Activated naive CD8-positive, alpha-beta T cell treated with anti-CD3 and anti-CD28 coated beads, Interleukin-2, amount 10 ng/mL, durations not matched to agents 7 days and 5 days (primary cell): ENCODE measurements around the gene SARNP. TPM values are rescaled to one million over a fixed set of nuclear protein-coding genes. Genes with fewer than 3 reads are reported as not detected.
"Not testable (repeated sequence)": the region's sequence is repeated elsewhere in the genome, so short reads cannot be mapped to it uniquely, and the experiment has no call there.

Experiments used
- ATAC-seq: fragments of 150-1000 bp; cut with Tn5 transposase; one replicate; pipeline ENCODE4 v1.10.0; 2021; ENCODE audit warnings: low read depth, moderate library complexity
- POLR2A ChIA-PET: fragments of 350-600 bp; sonication (Branson Sonifier 250); formaldehyde crosslinking; loops from one replicate; lab custom pipeline; 2021; ENCODE audit warnings: antibody characterized with exemption; lab: Charles Lee
- DNase-seq: peaks from one replicate; pipeline ENCODE4 v3.0.0; 2021
- H3K27ac Mint-ChIP-seq: one replicate; pipeline ENCODE4 v1.8.0; 2022; ENCODE audit warnings: mild to moderate bottlenecking, mixed read lengths
- H3K27me3 Mint-ChIP-seq: one replicate; pipeline ENCODE4 v1.8.0; 2022; ENCODE audit warnings: mild to moderate bottlenecking, moderate library complexity, mixed read lengths
- H3K36me3 Mint-ChIP-seq: one replicate; pipeline ENCODE4 v1.8.0; 2021; ENCODE audit warnings: mild to moderate bottlenecking, mixed read lengths
- H3K4me1 Mint-ChIP-seq: one replicate; pipeline ENCODE4 v1.8.0; 2021; ENCODE audit warnings: mixed read lengths
- H3K4me3 Mint-ChIP-seq: one replicate; pipeline ENCODE4 v1.8.0; 2022; ENCODE audit warnings: mild to moderate bottlenecking, moderate library complexity, mixed read lengths
- H3K9me3 Mint-ChIP-seq: one replicate; pipeline ENCODE4 v1.8.0; 2021; ENCODE audit warnings: mixed read lengths
- total RNA-seq, 2 experiments: library from RNA; stranded (reverse); gene quantifications; one replicate each; pipeline ENCODE4 v1.2.3, GENCODE V29; 2021

The SARNP gene
- total RNA-seq, 2 experiments from 2014 or later, result 80.6 to 82.4 TPM

DNA sequence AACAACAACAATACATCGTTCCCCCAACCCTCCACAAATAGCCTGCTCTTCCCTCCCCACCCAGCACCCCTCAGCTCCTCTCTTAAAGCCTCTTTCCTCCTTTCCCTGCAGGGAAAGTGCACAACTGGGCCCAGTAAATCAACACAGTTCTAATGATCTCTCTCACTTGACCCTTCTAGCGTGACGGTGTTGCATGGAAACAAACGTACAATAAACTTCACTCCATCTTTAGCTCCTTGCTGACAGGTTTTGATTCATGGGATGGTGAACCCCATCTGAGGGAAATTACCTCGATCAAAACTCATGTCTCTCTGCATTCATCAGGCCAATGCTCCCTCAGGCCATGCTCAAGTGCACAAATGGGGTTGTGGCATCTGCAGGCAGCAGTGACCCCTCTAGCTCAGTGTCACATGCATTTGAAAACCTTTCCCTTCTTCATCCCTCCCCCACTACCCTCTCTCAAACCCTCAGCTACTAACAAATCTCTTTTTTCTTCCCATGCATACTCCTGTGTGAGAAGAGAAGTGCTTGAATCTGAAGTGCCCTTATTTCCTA lies 51.7 kb downstream of the SARNP start:
- POLR2A ChIA-PET, result no interaction called here
- H3K4me1 Mint-ChIP-seq, result peaks cover 5% of the 10 kb centered on the region
- no peak for DNase-seq
- H3K27ac Mint-ChIP-seq, result peak overlapping the region; percentile 66
- no peaks in the 10 kb centered on the region for H3K9me3 Mint-ChIP-seq
- ATAC-seq, result no peak
- peaks cover 17% of the 10 kb centered on the region for H3K36me3 Mint-ChIP-seq
- H3K27me3 Mint-ChIP-seq, result no peaks in the 10 kb centered on the region
- no peak overlapping the region for H3K4me3 Mint-ChIP-seq

DNA sequence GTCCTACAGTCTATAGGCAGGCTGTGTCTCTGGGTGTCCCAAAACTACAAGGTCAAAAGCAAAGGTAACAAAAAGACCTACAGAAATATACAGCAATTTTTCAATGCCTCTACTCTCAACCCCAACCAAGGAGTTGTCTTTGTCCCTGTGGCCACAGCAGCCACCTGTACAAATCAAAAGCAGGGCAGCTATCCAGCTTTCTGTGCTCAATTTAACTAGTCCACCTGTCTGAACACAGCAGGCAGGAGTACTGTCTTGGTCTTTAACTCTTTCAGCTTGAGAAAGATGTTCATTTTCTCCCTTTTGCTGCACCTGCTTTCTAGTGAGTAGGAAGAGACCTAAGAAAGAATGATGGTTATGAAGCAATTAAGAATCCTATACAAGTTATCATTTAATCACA lies 54.9 kb downstream of the SARNP start:
- peaks cover 3% of the 10 kb centered on the region for H3K4me1 Mint-ChIP-seq
- H3K27me3 Mint-ChIP-seq, result no peaks in the 10 kb centered on the region
- peaks cover 32% of the 10 kb centered on the region for H3K36me3 Mint-ChIP-seq
- no peak overlapping the region for H3K27ac Mint-ChIP-seq
- no peak for ATAC-seq
- no peak overlapping the region for H3K4me3 Mint-ChIP-seq
- POLR2A ChIA-PET, result interaction anchor here (0.7 kb wide), 1 partner anchor 215 kb away, joined by 4 read pairs; no protein-coding TSS in a partner anchor
- no peak for DNase-seq
- no peaks in the 10 kb centered on the region for H3K9me3 Mint-ChIP-seq

DNA sequence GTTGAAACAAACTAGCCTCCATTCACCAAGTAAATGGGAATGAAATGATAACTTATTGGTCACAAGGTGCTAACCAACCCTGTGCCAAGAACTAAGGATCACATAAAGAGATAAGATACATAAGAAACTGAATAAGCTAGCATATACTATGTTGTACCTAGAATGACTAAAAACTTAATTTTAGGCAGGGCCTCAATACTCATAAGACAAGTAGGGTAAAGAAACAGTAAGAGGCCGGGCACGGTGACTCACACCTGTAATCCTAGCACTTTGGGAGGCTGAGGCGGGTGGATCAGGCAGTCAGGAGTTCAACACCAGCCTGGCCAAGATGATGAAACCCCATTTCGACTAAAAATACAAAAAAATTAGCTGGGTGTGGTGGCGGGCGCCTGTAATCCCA lies 56.9 kb downstream of the SARNP start:
- no peaks in the 10 kb centered on the region for H3K9me3 Mint-ChIP-seq
- ATAC-seq (no peak), DNase-seq (no peak)
- peaks cover 1% of the 10 kb centered on the region for H3K4me1 Mint-ChIP-seq
- H3K4me3 Mint-ChIP-seq, result no peak overlapping the region
- no peaks in the 10 kb centered on the region for H3K27me3 Mint-ChIP-seq
- no peak overlapping the region for H3K27ac Mint-ChIP-seq
- peaks cover 31% of the 10 kb centered on the region for H3K36me3 Mint-ChIP-seq
- POLR2A ChIA-PET, result no interaction called here

DNA sequence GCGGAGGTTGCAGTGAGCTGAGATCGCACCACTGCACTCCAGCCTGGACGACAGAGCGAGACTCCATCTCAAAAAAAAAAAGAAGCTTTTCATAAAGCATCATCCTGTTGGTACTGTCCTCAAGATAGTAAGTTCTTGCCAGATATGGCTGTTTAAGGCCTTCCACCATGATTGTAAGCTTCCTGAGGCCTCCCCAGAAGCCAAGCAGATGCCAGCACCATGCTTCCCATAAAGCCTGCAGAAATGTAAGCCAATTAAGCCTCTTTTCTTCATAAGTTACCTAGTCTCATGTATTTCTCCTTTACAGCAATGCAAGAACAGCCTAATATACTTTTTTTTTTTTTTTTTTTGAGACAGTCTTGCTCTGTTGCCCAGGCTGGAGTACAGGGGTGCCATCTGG lies 58.9 kb downstream of the SARNP start:
- not testable (repeated sequence) for H3K4me1 Mint-ChIP-seq, H3K4me3 Mint-ChIP-seq, DNase-seq, H3K9me3 Mint-ChIP-seq, H3K27me3 Mint-ChIP-seq, ATAC-seq, H3K27ac Mint-ChIP-seq
- peaks cover 31% of the 10 kb centered on the region for H3K36me3 Mint-ChIP-seq
- POLR2A ChIA-PET, result interaction anchor here (0.7 kb wide), 1 partner anchor 22 kb away, joined by 7 read pairs; no protein-coding TSS in a partner anchor

DNA sequence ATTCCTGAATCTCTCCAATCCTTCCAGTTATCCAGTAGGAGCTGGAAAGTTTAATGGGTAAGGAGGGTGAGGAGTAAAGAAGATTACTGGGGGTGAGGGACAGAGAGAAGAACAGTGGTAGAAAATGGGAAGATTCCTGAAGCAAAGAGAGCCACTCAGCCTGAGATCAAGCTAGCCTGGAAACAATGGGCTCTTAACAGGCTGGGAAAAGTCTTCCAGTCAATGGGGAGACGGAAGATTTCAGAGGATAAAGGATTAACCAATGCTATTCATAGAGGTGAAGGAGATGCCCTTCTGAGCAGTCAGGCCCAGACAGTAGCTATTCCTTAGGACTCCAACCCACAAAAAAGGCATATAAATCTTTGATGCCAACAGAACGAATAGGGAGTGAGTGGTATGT lies 59.8 kb downstream of the SARNP start:
- peaks cover 31% of the 10 kb centered on the region for H3K36me3 Mint-ChIP-seq
- ATAC-seq (no peak), DNase-seq (no peak)
- H3K27ac Mint-ChIP-seq, result no peak overlapping the region
- POLR2A ChIA-PET, result interaction anchor here (0.6 kb wide), 1 partner anchor 14 kb away, joined by 3 read pairs; no protein-coding TSS in a partner anchor
- no peaks in the 10 kb centered on the region for H3K9me3 Mint-ChIP-seq
- no peak overlapping the region for H3K4me3 Mint-ChIP-seq
- no peaks in the 10 kb centered on the region for H3K27me3 Mint-ChIP-seq
- H3K4me1 Mint-ChIP-seq, result peaks cover 1% of the 10 kb centered on the region

DNA sequence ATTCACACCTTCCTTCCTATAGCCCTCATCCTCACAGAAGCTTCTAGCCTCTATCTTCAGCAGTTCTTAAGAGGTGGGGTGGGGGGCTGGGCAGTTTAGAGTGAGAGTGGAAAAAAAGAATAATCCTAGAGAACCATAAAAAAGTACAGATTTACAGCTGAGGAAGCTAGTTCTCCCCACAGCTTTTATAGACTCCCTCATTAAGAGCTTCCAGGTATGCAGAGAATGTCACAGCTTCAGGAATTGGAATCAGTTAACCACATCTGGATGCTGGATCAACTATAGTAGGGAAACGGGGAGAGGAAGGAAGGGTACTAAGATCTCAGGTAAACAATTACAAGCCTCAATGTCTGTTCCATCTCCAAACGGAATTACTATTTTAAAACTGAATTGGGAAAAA lies 62.3 kb downstream of the SARNP start:
- H3K27ac Mint-ChIP-seq, result no peak overlapping the region
- DNase-seq, result no peak
- POLR2A ChIA-PET, result no interaction called here
- H3K27me3 Mint-ChIP-seq, result no peaks in the 10 kb centered on the region
- peaks cover 24% of the 10 kb centered on the region for H3K36me3 Mint-ChIP-seq
- no peak for ATAC-seq
- no peaks in the 10 kb centered on the region for H3K9me3 Mint-ChIP-seq
- H3K4me1 Mint-ChIP-seq, result peaks cover 3% of the 10 kb centered on the region
- no peak overlapping the region for H3K4me3 Mint-ChIP-seq

DNA sequence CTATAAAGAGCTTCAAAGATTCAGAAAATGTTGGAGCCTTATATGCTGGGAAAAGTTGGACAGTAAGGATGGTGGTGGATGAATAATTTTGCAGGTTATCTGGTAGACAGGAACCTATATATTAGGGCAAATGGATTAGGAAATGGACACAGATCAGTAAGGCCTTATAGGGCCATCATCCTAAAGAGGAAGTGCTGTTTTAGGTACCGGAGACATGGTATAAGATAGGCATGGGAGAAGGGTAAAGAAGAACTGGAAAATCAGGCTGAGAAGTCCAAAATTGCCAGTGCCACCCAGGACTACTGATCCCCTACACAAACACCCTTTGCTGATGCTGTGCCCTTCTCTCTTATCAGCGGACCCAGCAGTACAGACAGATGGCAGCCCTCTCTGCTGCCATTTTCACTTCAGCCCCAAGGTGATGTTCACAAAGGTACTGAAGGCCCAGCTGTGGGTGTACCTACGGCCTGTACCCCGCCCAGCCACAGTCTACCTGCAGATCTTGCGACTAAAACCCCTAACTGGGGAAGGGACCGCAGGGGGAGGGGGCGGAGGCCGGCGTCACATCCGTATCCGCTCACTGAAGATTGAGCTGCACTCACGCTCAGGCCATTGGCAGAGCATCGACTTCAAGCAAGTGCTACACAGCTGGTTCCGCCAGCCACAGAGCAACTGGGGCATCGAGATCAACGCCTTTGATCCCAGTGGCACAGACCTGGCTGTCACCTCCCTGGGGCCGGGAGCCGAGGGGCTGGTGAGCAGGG lies 69.1 kb downstream of the SARNP start:
- no peak for DNase-seq
- POLR2A ChIA-PET, result interaction anchor here (0.6 kb wide), 1 partner anchor 225 kb away, joined by 4 read pairs; the partner anchor contains the start of gene RAB5B
- H3K9me3 Mint-ChIP-seq, result no peaks in the 10 kb centered on the region
- peaks cover 9% of the 10 kb centered on the region for H3K36me3 Mint-ChIP-seq
- H3K27me3 Mint-ChIP-seq, result no peaks in the 10 kb centered on the region
- no peak overlapping the region for H3K4me3 Mint-ChIP-seq
- no peak overlapping the region for H3K27ac Mint-ChIP-seq
- ATAC-seq, result no peak
- peaks cover 22% of the 10 kb centered on the region for H3K4me1 Mint-ChIP-seq

DNA sequence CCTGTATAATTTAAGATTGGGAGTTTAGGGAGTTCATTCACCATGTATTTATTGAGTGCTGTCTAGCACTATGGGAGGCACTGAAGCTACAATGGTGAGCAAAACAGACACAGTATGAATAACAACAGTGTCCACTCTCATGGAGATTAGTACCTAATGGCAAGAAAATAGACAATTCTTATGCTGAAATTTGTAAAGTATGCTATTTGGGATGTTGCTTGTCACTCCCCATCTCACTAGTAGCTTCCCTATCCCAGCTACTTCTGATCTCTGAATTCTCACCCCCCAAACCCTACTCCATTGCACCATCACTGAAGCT lies 70.7 kb downstream of the SARNP start:
- H3K27me3 Mint-ChIP-seq, result peaks cover 4% of the 10 kb centered on the region
- peaks cover 29% of the 10 kb centered on the region for H3K4me1 Mint-ChIP-seq
- ATAC-seq (no peak), DNase-seq (no peak)
- H3K27ac Mint-ChIP-seq, result no peak overlapping the region
- POLR2A ChIA-PET, result interaction anchor here (0.7 kb wide), 1 partner anchor 698 kb away, joined by 3 read pairs; no protein-coding TSS in a partner anchor
- H3K9me3 Mint-ChIP-seq, result no peaks in the 10 kb centered on the region
- H3K36me3 Mint-ChIP-seq, result peaks cover 7% of the 10 kb centered on the region
- H3K4me3 Mint-ChIP-seq, result no peak overlapping the region

DNA sequence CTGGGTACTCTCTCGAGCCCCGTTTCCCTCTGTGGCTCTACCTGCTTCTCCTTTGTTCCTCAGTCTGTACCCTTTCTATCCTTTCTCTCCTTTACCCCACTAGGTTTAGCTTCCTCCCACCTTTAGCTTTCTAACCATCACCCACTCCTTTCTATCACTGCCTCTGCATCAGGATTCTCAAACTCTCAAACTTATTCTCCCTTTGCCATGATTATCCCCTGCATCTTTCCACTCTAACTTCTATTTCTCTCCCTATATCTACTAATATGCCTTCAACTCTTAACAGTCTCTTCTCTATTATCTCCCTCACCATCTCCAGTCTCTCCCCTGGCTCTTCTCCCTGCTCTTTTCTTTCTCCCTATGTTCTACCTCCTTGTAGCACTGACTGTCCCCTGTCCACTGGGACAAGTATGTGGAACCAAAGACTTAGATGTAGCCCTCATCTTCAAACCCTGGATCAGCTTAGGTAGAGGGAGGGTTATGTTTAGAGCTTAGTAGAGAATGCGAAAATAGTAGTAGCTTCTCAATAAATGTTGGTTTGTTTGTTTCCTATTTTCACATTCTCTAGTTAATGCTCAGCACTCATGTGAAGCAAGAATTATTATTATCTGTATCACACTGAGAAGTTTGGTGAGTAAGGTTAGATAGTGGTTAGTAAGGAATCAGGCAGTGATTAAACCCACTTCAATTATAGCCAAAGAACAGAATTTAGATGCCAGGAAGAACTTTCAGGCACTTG lies 71.2 kb downstream of the SARNP start:
- Mint-ChIP-seq H3K27me3 (peaks cover 4% of the 10 kb centered on the region), H3K9me3 (no peaks in the 10 kb centered on the region), H3K36me3 (peaks cover 7% of the 10 kb centered on the region), H3K4me1 (peaks cover 30% of the 10 kb centered on the region), H3K27ac (peak overlapping the region; percentile 43), H3K4me3 (no peak overlapping the region)
- no peak for ATAC-seq
- POLR2A ChIA-PET, result interaction anchor here (0.7 kb wide), 1 partner anchor 699 kb away, joined by 3 read pairs; no protein-coding TSS in a partner anchor
- DNase-seq, result no peak

DNA sequence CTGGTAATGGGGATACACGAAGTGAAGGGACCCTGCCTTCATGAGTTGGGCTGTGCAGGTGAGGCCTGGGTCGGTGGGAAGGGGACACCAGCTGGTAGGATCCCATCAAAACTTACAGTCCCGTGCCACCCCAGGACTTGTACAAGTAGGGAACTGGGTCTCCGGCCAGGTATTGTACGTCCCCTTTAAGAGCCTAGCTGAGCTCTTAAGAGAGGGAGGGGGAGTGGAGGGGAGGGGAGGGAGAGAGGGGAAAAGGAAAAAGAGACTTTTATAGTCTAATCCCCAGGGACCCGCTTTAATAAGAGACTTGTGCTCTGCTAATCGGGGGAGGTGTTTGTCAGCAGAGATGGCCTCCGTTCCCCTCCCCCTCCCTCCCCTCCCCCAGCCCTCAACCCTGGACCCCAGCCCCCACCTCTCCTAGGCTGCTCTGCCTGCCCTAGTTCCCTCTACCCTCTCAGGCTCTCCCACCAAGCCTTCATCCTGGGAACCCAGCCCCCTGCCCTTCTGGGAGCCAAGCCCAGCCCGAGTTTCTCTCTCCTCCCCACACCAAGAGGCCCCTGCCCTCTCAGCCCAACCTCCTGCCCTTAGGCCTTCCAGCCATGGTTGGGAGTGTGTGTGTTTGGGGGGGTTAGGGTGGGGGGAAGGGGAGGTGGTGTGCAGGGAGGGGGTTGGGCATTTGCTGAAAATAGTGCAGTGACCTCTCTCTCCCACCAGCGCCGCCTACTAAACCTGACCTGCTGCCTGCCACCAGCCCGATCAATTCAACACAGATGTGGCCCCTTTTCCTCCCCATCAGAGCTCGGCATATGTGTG lies 72.0 kb downstream of the SARNP start:
- ATAC-seq, result no peak
- peaks cover 32% of the 10 kb centered on the region for H3K4me1 Mint-ChIP-seq
- no peak overlapping the region for H3K4me3 Mint-ChIP-seq

DNA sequence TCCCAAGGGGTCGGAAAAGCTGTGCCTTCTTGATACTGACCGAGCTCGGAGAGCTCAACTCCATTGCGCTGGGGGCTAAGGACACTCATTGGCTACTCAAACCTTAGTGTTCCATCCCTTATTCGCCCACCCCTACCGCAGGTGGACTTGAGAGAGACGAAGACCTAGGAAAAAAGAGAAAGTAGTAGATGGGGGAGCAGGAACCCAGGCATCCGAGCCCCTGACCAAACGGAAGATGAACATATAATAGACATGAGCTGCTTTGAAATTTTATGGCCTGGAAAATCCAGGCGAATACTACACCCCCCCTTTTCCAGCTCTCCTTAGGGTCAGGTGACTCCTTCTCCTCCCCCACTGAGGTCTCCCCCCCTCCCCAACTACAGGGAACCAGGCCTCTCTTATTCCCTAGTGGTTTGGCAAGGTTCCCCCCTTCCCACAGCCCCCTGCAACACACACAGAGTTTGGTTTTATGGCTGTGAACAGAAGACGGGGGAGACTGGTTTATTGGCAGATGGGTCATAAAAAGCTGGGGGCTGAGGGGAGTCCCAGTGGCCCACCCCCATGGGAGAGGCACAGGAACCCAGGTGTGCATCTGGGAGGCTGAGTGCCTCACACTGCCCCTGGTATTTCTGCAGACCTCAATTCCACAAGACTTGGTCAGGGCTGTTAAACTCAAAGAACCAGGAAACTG lies 73.0 kb downstream of the SARNP start:
- ATAC-seq (no peak), DNase-seq (no peak)
- Mint-ChIP-seq H3K36me3 (peaks cover 4% of the 10 kb centered on the region), H3K27ac (peak overlapping the region; percentile 73), H3K4me1 (peaks cover 32% of the 10 kb centered on the region), H3K9me3 (no peaks in the 10 kb centered on the region), H3K4me3 (peak overlapping the region; percentile 87), H3K27me3 (peaks cover 4% of the 10 kb centered on the region)
- POLR2A ChIA-PET, result interaction anchor here (0.6 to 2.4 kb wide), 10 partner anchors 7 to 201 kb away, joined by 3 to 11 read pairs (median 6); partner anchors contain the start of genes CD63, ORMDL2, PYM1 and SARNP

More for the DNA sequence above, 72.0 kb downstream of the SARNP start:
- POLR2A ChIA-PET, result interaction anchor here (1.3 kb wide), 1 partner anchor 72 kb away, joined by 4 read pairs; the partner anchor contains the start of genes ORMDL2 and SARNP
- Mint-ChIP-seq H3K27me3 (peaks cover 4% of the 10 kb centered on the region), H3K36me3 (peaks cover 7% of the 10 kb centered on the region), H3K9me3 (no peaks in the 10 kb centered on the region), H3K27ac (no peak overlapping the region)
- no peak for DNase-seq
